ENCODE measurements around the gene TSEN34. TPM values are rescaled to one million over a fixed set of nuclear protein-coding genes. Genes with fewer than 3 reads are reported as not detected.
A peak's percentile ranks its signal among the peaks of the same experiment; 100 is the strongest.
"Not testable (repeated sequence)": the region's sequence is repeated elsewhere in the genome, so short reads cannot be mapped to it uniquely, and the experiment has no call there.

The TSEN34 gene
- total RNA-seq, 1 experiment from 2014 or later, result 103 TPM

DNA sequence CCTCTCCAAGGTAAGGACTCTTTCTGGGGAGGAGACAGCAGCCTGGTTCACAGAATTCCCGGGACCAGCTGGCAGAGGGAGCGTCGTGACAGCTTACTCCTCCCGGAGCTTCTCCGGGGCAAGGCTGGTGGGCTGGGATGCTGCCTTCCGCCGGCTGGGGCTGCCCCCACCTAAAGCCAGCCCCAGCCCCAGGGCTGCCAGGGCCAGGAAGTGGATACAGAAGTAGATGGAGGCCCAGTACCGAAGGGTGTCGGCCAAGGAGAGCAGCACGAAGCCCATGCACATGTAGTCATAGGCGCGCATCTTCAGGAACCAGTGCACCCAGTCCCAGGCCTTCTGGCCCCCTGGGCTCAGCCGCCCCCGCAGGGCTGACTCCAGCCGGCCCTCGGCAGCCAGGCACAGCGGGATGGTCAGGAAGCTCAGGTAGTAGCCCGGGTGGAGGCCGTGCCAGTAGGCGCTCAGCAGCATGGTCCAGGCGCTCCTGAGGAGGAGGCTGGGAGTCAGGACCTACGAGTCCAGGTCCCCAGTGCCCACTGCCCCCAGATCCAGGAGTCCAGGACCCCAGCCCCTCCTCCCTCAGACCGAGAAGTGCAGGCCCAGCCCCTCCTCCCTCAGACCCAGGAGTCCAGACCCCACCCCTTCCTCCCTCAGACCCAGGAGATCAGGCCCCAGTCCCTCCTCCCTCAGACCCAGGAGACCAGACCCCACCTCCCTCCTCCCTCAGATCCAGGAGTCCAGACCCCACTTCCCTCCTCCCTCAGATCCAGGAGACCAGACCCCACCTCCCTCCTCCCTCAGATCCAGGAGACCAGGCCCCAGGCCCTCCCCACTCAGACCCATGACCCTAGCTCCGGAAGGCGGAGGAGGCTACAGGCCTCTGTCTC is 16.9 kb upstream of the TSEN34 start:
- Histone ChIP-seq H3K4me3 (no peak overlapping the region), H3K27me3 (no peaks in the 10 kb centered on the region), H3K9me3 (no peaks in the 10 kb centered on the region), H3K36me3 (peaks cover 18% of the 10 kb centered on the region)
- no peak for DNase-seq

- H3K4me3 ChIP-seq, result no peak overlapping the region
- no peaks in the 10 kb centered on the region for H3K27me3 ChIP-seq
- peaks cover 18% of the 10 kb centered on the region for H3K36me3 ChIP-seq
- DNase-seq, result no peak
- no peaks in the 10 kb centered on the region for H3K9me3 ChIP-seq
These were observed 12.4 kb upstream of the TSEN34 start for GRCh38 chr19:54178581-54179261.

- no peak for DNase-seq
- Histone ChIP-seq H3K27me3 (no peaks in the 10 kb centered on the region), H3K36me3 (peaks cover 18% of the 10 kb centered on the region), H3K9me3 (no peaks in the 10 kb centered on the region), H3K4me3 (no peak overlapping the region)
These were observed 11.8 kb upstream of the TSEN34 start for GRCh38 chr19:54179262-54179852.

- Histone ChIP-seq H3K27me3 (no peaks in the 10 kb centered on the region), H3K36me3 (peaks cover 18% of the 10 kb centered on the region), H3K4me3 (no peak overlapping the region), H3K9me3 (no peaks in the 10 kb centered on the region)
- DNase-seq, result no peak
These were observed 11.1 kb upstream of the TSEN34 start for GRCh38 chr19:54179921-54180461.

DNA sequence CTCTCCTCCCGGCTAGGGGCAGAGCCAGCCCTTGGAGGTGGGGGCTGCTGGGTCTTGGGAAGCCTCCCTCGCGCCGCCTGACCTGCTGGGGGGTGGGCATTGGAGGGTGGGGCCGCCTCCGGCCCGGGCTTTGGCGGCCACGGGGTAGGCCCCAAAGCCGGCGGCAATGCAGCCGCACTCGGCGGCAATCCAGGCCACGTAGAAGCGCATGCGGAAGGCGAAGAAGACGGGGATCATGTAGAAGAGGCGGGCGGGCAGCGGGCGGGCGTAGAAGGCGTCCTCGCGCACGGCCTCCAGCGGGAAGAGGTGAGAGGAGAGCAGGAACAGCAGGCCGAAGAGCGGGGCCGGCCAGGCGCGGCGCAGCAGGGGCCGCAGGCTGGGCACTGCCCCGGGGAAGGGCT is 10.4 kb upstream of the TSEN34 start:
- H3K9me3 ChIP-seq, result no peaks in the 10 kb centered on the region
- no peak for DNase-seq
- H3K36me3 ChIP-seq, result peaks cover 18% of the 10 kb centered on the region
- H3K27me3 ChIP-seq, result no peaks in the 10 kb centered on the region
- no peak overlapping the region for H3K4me3 ChIP-seq

DNA sequence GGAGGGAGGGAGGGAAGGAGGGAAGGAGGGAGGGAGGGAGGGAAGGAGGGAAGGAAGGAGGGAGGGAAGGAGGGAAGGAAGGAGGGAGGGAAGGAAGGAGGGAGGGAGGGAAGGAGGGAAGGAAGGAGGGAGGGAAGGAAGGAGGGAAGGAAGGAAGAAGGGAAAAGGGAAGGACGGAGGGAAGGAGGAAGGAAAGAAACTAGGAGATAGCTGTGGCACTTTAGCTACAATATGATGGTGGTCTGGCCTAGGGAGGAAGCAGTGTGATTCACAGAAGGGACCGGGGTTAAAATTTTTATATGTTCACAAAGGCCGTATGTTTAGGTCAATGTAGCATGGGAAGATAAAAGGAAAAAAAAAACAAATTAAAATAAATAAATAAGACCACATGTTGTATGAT is 9.2 kb upstream of the TSEN34 start:
- not testable (repeated sequence) for H3K9me3 ChIP-seq, H3K4me3 ChIP-seq, DNase-seq, H3K27me3 ChIP-seq
- peaks cover 18% of the 10 kb centered on the region for H3K36me3 ChIP-seq

DNA sequence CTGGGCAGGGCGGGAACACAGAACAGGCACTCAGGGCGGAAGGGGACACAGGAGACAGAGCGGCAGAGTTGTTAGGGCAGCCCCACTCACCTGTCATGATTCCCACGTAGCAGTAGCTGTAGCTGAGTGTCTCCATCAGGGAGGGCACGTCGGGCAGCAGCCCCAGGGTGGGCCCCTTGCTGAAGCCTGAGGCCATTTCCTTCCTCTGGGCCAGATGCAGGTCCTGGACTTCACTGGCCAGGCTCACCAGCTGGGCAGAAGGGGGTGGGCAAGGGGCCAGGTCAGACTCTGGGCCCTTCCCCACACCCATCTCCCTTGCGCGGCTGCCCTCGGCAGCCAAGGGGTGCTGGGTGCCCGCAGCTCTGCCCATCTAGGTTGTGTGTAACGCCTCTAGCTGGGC is 7.7 kb upstream of the TSEN34 start:
- peaks cover 13% of the 10 kb centered on the region for H3K36me3 ChIP-seq
- DNase-seq, result no peak
- no peaks in the 10 kb centered on the region for H3K9me3 ChIP-seq
- H3K27me3 ChIP-seq, result no peaks in the 10 kb centered on the region
- H3K4me3 ChIP-seq, result no peak overlapping the region

GRCh38 chr19:54186351-54186750 is 4.8 kb upstream of the TSEN34 start:
- Histone ChIP-seq H3K4me3 (no peak overlapping the region), H3K9me3 (no peaks in the 10 kb centered on the region), H3K27me3 (no peaks in the 10 kb centered on the region), H3K36me3 (peaks cover 7% of the 10 kb centered on the region)
- DNase-seq, result no peak

- H3K9me3 ChIP-seq, result no peaks in the 10 kb centered on the region
- H3K27me3 ChIP-seq, result no peaks in the 10 kb centered on the region
- no peak overlapping the region for H3K4me3 ChIP-seq
- DNase-seq, result no peak
- H3K36me3 ChIP-seq, result peaks cover 7% of the 10 kb centered on the region
These were observed 4.2 kb upstream of the TSEN34 start for GRCh38 chr19:54186934-54187381.

- no peak for DNase-seq
- Histone ChIP-seq H3K9me3 (no peaks in the 10 kb centered on the region), H3K4me3 (peak overlapping the region; percentile 84), H3K27me3 (no peaks in the 10 kb centered on the region), H3K36me3 (peaks cover 15% of the 10 kb centered on the region)
These were observed 2.8 kb upstream of the TSEN34 start for GRCh38 chr19:54188215-54188871.

DNA sequence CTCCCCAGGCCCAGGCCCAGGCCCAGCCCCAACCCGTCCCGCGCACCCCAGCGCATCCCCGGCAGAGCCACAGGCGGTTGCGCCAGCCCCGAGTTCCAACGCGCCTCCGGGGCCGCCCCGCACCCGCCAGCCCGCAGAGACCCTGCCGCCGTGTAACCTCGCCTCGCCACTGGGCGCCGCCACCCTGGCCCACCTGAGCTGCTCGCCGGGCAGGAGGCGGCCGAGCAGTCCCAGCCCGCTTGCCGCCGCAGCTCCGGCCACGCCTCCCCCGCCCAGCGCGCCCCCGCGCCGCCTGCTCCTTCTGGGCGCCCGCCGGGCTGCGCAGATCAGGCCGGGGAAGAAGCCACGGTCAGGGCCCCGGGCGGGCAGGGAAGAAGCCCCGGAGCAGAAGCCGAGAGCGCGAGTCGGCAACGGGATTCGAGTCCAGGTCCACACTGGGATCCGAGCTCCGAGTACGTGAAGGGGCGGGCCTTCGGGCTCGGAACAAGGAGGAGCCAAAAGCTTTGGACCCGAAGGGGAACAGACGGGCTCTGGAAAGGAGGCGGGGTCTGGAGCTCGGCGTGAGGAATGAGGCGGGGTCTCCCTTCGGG is 1.9 kb upstream of the TSEN34 start, which contains the start of gene MBOAT7:
MBOAT7 (minus strand) TSS at position 436 of the 590 bp plus-strand sequence. CDS start 1,072 bp downstream, outside the sequence.
- Histone ChIP-seq H3K27me3 (no peaks in the 10 kb centered on the region), H3K9me3 (no peaks in the 10 kb centered on the region), H3K36me3 (peaks cover 21% of the 10 kb centered on the region), H3K4me3 (peak within 1 kb of the TSS; percentile 84)
- DNase-seq, result no peak

GRCh38 chr19:54189735-54190502 is 1.2 kb upstream of the TSEN34 start:
- peak; percentile 99 for DNase-seq
- Histone ChIP-seq H3K9me3 (no peaks in the 10 kb centered on the region), H3K27me3 (no peaks in the 10 kb centered on the region), H3K4me3 (peak overlapping the region; percentile 84), H3K36me3 (peaks cover 24% of the 10 kb centered on the region)

DNA sequence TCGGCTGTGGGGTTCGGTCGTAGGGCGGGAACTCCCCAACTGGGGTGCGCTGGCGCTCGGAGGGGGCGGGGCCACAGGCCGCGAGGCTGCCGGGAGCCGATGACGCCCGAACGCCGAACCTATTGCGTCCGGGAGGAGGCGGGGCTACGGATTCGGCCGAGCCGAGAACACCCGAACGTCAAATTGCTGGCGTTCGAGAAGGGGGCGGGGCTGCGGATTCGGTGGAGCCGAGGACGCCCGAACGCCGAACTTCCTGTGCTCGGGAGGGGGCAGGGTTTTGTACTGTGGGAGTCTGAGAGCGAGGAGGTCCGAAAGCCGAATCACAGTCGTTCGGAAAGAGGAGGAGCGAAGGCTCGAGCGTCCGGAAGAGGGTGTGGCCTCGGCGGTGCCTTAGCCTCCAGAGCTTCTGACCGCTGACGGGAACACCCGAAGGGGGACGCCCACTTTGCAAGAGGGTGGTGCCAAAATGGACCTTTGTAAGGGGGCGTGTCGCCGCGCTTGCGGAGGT is 551 bp upstream of the TSEN34 start:
- Histone ChIP-seq H3K4me3 (peak overlapping the region; percentile 84), H3K27me3 (no peaks in the 10 kb centered on the region), H3K9me3 (no peaks in the 10 kb centered on the region), H3K36me3 (peaks cover 28% of the 10 kb centered on the region)
- DNase-seq, result peak; percentile 98

DNA sequence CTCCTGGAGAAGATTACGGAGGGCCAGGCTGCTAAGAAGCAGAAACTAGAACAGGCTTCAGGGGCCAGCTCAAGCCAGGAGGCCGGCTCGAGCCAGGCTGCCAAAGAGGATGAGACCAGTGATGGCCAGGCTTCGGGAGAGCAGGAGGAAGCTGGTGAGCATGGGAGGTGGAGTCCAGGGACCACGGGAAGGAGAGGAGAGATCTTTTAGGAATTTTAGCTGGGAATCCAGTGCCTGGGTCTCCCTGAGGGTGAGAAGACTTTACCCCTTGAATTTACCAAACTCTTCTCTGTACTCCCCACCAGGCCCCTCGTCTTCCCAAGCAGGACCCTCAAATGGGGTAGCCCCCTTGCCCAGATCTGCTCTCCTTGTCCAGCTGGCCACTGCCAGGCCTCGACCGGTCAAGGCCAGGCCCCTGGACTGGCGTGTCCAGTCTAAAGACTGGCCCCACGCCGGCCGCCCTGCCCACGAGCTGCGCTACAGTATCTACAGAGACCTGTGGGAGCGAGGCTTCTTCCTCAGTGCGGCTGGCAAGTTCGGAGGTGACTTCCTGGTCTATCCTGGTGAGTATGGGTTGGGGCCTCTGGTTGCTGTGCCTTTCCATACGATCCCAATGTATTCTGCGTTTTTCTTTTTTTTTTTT is 824 bp downstream of the TSEN34 start:
- H3K27me3 ChIP-seq, result no peaks in the 10 kb centered on the region
- H3K9me3 ChIP-seq, result no peaks in the 10 kb centered on the region
- no peak for DNase-seq
- peaks cover 22% of the 10 kb centered on the region for H3K36me3 ChIP-seq
- peak overlapping the region; percentile 84 for H3K4me3 ChIP-seq

- Histone ChIP-seq H3K36me3 (peaks cover 22% of the 10 kb centered on the region), H3K4me3 (no peak overlapping the region), H3K9me3 (no peaks in the 10 kb centered on the region), H3K27me3 (no peaks in the 10 kb centered on the region)
- DNase-seq, result no peak
These were observed 1.9 kb downstream of the TSEN34 start for GRCh38 chr19:54193011-54193410.
